NCI-H69 (cell line): Measurements from ENCODE around the gene IL17B.

Source experiments
- DNase-seq: peaks from one replicate; lab custom pipeline; 2025; lab: John Stamatoyannopoulos, UW

The IL17B gene

DNA sequence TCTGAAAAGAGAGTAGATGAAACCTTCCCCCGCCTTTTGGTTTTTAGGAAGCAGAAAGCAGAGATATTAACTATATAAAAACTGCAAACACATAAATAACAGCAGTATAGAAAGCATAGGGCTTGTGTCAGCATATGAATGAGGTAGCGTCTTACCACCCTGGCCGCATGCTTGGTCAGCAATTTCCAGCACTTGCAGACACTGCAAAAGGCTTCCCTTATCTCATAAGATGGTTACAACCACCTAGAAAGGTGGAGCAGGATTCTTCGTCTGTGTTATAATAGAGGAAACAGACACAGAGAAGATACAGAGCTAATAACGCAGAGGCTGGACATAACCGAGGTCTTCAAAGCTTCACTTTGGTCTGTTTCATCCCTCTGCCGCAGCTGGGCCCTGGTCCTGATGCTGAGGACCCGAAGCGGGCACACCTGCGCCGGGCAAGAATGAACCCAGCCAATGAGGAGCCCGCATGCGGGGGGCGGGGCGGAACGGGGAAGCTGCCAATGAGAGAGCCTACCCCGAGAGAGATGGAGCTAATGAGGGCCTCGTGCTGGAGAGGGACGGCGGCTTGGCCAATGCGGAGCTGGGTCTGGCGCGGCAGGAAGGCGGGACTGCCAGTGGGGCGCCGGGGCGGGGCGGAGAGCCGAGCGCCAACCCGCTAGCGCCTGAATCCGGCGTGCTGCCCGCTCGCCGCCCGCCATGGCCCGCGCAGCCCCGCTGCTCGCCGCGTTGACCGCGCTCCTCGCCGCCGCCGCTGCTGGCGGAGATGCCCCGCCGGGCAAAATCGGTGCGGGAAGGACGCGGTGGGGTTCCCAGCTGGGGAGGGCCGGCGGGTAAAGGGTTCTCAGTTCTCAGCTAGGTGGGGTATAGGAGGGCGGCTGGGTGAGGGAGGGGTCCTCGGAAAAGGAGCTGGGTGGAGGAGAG, 21.5 kb downstream of the IL17B start, which contains the start of gene PCYOX1L:
Gene PCYOX1L (plus strand): TSS at position 677 of the 924 bp plus-strand sequence. CDS start 23 bp downstream, at position 700.
- DNase-seq = peak; percentile 99

DNA sequence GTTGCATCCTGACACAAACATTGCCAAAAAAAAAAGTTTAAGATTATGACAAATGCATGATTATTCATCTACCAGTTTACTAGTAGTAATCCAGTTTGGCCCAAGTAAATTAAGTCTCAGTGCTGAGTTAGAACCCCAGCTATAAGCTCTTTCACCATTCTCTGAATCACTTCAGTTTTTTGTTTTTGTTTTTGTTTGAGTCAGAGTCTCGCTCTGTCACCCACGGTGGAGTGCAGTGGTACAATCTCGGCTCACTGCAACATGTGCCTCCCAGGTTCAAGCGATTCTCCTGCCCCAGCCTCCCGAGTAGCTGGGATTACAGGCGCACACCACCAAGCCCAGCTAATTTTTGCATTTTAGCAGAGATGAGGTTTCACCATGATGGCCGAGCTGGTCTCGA, 22.7 kb downstream of the IL17B start:
- no peak for DNase-seq

DNA sequence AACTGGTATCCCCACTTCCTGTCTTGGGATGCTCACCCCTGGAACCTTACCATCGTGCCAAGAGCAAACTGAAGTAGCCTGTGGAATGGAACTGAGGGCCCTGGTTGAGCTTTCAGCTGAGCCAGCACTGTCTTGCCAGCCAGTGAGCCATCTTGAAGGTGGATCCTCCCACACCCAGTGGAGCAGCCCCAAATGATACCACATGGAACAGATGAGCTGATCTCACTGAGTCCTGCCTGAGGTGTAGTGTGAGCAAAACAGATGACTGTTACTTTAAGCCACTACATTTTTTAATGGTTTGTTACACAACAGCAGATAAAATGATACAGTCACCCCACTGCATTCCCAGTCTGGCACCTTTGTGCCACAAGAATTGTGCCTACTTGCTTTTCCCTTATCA, 23.4 kb downstream of the IL17B start:
- DNase-seq = no peak

DNA sequence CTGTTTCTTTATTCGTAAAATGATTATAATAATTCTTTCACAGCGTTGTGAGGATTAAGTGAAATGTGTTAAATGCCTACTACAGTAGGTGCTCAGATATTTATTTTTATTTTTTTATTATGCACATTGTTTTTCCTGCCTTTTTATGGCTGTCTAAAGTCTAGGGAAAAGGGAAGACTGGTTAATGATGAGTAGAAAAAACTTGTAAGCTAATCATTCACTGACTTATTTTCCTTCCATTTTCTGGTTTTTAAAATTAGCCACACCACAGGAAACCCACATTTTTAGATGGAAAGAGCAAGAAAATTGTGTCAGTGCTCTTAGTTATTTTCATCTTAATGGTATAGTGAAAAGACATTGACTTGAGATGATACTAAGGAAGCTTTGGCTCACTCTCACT, 25.2 kb downstream of the IL17B start:
- DNase-seq = no peak

DNA sequence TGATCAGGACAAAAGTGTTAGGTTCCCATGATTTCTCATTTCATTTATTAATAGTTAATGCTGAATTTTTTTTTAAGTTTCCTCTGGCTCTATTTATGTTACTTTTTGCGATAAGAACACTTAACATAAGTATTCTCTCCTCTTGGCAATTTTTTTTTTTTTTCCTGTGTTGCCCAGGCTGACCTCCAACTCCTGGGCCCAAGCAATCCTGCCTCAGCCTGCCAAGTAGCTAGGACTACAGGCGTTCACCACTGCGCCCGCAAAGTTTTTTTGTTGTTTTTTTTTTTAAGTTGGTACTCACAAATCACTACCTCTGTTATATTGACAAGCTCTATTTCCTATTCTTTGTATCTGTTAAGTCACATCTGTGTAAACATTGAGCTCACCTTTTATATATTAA, 26.9 kb downstream of the IL17B start:
- no peak for DNase-seq

DNA sequence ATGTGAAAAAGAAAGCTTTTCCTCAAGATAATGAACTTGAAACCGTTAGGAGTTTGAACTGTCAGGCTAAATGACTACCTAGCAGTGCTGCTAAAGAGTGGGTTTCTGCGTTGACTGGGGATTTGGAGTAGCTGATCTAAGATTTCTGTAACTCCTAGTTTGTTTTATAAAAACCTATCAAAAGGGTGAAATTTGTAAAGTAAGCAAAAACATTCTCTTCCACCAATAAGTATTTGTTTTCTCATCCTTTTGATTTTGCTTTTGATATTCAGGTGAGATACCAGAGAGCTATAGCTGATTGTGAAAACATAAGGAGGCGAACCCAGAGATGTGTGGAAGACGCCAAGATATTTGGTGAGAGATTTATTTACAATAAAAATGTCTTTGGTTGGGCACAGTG, 29.7 kb downstream of the IL17B start:
- DNase-seq = no peak

DNA sequence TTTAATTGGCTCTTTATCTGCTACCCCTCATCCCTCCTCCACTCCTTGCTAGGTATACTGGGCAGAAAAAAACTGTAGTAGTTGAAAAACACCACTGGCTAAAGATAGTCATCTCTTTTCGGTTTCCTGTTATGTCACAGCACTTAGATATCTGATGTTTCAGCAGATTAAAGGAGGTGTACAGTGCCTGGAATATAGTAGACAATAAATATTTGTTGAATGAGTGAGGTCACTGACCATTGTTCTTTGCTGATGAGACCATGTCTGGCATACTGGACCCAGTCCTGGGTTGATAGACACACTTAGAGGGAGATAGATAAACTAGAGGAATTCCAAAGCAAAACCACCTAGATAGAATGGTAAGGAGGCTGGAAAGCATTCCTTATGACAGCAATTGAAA, 30.6 kb downstream of the IL17B start:
- no peak for DNase-seq

DNA sequence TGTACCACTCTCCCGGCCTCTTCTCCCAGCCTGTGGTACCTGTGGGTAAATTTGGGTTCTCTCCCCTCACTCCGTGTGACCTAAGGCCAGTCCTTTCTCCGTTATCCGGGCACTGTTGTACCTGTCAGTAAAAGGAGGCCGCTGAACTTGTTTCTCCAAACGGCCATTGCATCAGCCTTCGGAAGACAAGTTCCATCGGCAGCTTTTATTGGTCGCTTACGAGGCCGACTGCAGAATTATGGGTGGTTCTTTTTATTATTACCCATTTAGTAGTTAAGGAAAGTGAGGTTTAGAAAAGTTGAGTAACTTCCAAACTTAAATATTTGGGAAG, 33.2 kb downstream of the IL17B start:
- DNase-seq = peak; percentile 60

DNA sequence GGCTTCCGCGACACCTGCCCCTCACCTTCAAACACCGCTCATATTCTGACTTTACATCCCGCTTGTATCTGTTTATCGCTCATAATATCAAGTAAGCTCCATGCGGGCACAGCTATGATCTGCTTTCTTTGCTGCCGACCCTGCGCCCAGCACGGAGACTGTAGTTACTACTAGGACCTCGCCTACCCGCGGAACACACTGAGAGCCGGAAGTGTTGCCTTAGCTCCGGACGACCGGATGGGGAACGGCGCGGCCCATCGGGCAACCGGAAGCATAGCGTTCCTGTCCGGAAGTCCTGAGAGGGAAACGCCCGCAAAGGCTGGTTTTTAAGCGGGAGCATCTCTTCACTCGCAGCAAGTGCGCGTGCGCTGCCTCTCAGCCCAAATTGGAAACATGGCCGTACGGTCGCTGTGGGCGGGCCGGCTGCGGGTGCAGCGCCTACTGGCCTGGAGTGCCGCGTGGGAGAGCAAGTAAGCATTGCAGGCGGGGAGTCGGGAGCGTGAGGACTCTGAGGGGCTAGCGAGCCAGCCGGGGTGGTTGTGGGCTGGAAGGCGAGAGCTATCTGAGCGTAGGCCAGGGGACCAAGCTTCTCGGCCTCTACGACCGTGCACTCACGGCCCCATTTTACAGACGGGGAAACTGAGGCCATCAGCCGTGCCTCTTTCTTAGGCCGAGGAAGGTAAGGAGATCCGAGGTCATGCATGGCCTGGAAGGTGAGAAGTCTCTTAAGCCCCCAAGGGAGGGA, 33.8 kb downstream of the IL17B start, which contains the start of gene GRPEL2:
Gene GRPEL2 (plus strand): TSS at position 353 of the 745 bp plus-strand sequence. CDS start 41 bp downstream, at position 394.
- peak; percentile 99 for DNase-seq

DNA sequence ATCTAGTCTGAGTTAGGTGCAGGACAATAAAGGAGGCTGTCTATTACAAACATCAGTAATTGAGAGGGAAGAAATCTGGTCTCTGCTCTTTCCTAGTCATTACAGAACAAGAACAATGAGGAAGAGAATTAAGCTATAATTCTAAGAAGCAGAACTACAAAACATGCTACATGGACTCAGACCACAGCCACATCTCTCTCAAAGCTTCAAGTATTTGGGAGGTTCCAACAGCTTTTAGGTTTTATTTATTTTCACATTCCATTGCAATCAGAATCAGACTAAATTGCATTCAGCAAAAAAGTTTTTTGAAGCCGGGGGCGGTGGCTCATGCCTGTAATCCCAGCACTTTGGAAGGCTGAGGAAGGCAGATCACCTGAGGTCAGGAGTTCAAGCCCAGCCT, 34.9 kb downstream of the IL17B start:
- DNase-seq = no peak

DNA sequence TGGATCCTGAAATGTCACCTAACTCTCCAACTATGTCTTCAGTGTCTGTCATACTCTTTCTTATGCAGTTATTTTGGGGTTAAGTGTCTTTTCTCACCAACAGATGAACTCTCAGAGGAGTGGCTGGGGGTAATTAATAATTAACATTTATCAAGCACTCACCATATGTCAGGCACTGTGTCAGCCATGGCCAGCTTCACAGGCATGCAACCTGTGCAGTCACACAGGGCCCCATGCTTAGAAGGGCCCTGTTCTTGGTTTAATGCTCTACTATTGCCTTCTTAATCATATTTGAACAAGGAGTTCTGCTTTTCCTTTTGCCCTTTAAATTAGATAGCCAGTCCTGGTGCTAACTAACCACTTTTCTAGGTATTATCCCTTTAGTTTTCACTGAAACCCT, 37.2 kb downstream of the IL17B start:
- no peak for DNase-seq

DNA sequence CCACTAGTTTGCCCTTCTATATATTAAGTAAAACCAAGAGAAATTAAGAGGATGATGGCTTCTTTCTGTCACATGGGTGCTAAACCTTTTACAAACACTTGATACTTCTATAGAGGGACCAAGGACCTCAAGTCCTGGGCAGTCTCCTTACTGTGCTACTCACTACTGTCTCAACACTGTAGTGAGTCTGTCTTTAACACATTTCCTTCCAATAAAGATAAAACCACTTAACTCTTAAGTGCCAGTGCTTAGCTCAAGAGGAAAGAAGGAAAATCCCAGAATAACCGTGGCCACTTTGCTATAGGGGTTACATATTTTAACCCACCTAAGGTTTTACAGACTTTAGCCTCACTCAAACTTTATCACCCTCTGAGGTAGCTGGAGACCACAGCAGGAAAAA, 38.2 kb downstream of the IL17B start:
- no peak for DNase-seq

DNA sequence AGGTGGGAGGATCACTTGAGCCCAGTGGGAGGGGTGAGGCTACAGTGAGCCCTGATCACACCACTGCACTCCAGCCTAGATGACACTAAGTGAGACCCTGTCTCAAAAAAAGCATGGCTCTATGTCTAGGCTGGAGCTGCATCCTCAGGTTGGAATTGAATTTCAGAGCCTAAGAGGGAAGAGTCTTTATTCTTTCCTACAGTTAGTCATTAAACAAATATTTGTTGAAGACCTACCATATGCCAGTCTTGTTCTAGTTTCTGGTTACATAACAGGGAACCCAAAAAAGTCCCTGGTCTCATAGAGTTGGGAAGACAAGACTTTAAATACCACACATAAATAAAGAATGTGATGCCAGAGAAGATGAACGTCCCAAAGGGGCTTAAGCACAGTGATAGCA, 40.7 kb downstream of the IL17B start:
- DNase-seq = peak; percentile 76

DNA sequence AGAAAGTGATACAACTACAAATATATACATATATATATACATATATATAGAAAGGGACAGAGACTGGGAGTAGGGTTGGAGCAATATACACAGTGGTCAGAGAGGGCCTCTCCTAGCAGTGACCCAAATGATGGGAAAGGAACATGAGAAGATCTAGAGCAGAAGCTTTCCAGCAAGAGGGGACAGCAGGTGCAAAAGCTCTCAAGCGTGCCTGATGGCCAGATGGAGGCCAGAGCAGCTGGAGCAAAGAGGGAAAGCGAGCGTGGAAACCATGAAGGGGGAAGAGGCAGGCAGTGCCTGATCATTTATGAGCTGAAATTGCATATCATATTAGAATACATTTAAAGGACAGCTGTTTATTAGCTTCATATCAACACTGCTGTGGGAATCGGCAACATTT, 41.4 kb downstream of the IL17B start:
- DNase-seq = peak; percentile 63

DNA sequence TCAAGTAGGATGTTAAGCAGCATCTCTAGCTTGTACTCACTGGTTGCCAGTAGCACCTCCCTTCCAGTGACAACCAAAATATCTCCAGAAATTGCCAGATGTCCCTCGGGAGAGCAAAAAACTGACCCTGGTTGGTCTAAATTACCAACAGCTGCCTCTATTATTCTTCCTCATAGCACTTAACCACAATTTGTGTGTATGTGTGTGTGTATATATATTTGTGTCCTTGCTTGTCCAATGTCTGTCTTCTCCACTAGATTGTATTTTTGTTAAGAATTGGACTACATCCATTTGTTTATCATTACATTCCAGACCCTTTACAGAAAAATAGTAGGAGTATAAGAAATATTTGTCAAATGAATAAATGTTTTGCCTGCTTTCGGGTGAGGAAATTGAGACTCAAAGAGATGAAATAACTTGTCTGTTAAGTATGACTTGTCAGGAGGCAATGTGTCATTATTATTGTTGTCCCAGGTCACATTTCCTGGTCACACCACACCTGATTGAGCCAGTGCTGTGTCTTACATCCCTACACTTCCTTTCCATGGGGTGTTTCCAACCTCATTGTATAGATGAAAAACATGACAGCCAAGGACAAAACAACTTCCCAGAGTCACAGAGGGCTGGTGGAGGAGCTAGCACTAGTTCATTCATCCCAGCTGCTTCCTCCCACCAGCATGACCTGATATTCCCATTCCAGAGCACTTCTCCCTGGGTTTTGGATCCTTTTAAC, 45.2 kb downstream of the IL17B start:
- DNase-seq = no peak

DNA sequence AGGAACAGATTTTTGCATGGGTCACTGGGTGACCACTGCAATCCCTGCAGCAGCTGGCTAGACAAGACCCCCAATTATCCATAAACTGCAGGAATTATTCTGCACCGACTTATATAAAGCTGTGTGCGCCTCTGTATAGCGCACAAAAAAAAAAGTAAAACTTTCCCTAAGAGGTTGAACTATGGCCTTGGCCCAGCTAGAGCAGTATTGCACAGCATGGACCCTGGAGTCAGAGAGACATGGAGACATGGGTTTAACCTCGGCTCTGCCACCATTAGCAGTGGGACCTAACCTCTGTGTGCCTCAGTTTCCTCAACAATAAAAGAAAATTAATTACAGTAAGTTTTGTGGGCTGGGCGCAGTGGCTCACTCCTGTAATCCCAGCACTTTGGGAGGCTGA, 50.9 kb downstream of the IL17B start:
- no peak for DNase-seq

DNA sequence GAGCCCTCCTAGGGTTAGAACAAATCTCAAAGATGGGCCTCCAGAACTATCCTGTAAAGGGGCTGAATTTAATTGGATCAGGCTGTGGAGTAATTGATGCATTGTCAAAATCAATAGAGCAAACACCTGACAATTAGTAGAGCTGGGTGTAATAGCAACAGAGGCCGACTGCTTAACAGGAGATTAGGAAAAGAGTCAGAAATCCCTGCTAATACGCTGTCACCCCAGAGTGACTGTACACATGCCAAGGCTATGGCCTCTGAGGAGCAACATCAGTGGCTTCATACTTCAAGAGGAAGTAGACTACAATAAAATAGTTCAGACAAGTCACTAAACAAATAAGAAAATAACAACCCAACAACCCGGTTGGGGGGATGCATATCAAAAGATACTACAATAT, 52.5 kb downstream of the IL17B start:
- DNase-seq = no peak

DNA sequence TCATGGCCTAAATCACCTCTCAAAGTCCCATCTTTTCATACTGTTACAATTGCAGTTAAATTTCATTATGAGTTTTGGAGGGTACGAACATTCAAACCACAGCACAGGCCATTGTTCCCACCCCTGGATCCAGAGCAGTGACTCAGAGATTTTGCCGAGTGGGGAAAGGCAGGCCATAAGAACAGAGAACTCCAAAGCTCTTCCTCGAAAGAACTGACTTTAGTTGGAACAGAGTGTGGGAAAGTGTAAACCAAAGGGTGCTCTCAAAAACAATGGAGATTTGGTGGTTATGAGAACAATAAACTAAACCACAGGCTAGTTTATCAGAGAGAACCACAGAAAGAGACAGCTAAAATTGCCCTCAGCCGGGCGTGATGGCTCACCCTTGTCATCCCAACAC, 53.2 kb downstream of the IL17B start:
- DNase-seq = no peak

DNA sequence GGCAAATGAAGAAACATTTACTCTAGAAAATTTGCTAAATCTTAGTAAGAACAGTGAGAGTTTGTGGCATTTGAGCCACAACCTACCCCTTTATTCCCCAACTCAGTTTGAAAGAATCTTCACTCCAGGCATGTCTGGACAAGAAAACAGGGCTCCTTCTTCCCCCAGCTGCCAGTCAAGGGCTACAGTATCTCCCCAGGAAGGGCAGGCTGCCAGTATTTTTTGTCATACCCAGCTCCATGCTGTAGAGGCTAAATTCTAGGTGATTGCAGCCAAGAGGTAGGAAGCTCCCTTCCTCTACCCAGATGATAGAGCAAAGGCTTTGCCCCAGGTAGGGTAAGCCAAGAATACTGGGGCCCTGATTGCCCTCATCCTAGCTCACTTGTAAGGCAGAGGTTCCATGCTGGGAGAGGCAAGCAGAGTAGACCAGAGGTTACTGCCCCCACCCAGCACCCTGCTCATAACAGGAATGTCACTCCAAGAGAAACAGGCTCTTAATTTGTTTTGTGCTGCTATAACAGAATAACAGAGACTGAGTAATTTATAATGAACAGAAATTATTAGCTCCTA, 53.8 kb downstream of the IL17B start:
- DNase-seq = peak; percentile 41

DNA sequence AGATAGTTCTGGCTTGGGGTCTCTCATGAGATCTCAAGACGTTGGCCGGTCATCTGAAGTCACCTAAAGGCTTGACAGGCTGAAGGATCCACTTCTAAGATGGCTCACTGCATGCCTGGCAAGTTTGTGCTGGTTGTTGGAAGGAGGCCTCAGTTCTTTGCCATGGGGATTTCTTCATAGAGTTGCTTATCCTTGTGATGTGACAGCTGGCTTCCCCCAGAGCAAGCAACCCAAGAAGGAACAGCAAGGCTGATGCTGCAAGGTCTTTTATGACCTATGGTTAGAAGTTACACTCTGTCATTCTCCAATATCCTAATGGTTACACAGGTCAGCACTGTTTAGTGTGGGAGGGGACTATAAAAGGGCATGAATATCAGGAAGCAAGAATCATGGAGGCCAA, 54.5 kb downstream of the IL17B start:
- no peak for DNase-seq
